ENCODE results near the gene WDR5.

Gene WDR5

DNA sequence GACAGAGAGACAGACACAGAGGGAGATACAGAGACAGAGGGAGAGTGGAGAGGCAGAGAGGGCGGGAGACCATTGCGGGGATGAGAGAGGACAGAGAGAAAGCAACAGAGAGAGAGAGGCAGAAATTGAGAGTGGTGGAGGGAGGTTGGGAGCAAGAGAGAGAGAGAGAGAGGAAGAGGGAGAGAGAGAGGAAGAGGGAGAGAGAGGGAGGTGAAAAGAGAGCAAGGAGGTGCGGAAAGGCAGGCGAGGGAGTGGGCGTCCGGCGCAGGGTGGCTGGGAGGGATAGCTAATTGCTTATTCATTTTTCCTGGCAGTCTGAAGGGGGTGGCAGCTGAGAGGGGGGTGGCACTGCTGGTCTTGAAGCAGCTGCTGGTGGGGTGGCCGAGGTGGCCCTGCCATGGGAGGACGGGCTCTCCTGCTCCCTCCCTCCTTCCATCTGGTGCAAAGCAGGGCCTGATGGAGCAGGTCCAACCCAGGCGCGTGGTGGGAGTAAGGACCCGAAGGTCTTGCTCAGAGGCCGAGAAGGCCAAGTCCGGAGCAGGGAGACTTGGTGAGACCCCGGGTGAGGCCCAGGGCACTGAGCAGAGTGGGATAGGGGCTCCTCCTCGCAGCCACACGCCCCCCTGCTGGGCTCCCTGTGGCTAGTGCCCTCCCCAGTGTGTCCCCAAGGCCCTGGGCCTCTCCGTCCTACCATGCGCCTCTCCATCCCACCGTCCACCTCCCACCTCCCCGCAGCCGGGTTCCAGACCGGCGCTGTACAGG lies 53.8 kb downstream of the WDR5 start:
- TF ChIP-seq, protein P1, sequence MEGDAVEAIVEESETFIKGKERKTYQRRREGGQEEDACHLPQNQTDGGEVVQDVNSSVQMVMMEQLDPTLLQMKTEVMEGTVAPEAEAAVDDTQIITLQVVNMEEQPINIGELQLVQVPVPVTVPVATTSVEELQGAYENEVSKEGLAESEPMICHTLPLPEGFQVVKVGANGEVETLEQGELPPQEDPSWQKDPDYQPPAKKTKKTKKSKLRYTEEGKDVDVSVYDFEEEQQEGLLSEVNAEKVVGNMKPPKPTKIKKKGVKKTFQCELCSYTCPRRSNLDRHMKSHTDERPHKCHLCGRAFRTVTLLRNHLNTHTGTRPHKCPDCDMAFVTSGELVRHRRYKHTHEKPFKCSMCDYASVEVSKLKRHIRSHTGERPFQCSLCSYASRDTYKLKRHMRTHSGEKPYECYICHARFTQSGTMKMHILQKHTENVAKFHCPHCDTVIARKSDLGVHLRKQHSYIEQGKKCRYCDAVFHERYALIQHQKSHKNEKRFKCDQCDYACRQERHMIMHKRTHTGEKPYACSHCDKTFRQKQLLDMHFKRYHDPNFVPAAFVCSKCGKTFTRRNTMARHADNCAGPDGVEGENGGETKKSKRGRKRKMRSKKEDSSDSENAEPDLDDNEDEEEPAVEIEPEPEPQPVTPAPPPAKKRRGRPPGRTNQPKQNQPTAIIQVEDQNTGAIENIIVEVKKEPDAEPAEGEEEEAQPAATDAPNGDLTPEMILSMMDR (conservative IDR thresholded peaks at IDR 0.05; ENCODE audit: low read depth, low read length): no peak
- DNase-seq (ENCODE audit: low read depth): no peak
- H3K4me3 ChIP-seq (ENCODE audit: low read depth, low read length): peak overlapping the region; percentile 20

DNA sequence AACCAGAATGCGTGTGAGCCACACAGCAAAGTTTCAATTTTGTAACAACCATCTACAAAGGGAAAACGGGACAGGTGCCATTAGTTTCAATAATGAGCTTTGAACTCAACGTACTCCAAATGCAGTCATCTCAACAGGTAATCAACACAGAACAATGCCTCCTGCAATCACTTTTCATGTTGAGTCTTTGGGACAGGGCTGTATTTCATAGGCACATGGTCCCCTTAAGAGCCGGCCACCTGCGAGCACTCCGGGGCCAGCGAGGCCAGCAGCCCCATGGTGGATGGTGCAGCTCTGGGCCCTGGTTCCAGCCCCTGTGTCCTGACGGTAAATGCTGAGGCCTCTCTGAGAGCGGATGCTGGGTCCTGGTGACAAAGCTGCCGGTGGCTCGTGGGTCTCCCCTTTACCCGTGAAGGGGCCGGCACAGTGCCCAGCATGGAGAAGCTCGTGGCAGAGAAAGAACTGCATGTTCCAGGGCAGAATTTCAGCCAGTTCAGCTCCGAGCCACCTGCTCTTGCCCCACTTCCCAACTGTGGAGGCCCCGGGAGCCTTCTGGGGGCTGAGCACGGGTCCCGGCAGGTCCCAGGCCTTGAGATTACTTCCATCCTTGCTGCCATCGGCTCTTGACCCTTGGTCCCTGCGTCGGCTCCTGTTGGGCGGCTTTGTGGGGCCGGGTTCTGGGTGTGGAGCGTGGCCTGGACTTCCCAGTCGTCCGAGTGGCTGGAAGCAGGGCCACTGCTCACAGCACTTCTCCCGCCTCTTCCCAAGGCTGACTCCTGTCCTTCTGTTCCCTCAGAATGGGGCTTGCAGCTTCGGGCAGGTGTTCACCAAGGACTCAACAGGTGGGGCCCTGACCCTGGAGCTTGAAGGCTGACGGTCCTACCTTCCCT lies 54.6 kb downstream of the WDR5 start:
- TF ChIP-seq, protein P1 (conservative IDR thresholded peaks at IDR 0.05; ENCODE audit: low read depth, low read length): no peak
- DNase-seq (ENCODE audit: low read depth): no peak
- no peak overlapping the region for H3K4me3 ChIP-seq (ENCODE audit: low read depth, low read length)

DNA sequence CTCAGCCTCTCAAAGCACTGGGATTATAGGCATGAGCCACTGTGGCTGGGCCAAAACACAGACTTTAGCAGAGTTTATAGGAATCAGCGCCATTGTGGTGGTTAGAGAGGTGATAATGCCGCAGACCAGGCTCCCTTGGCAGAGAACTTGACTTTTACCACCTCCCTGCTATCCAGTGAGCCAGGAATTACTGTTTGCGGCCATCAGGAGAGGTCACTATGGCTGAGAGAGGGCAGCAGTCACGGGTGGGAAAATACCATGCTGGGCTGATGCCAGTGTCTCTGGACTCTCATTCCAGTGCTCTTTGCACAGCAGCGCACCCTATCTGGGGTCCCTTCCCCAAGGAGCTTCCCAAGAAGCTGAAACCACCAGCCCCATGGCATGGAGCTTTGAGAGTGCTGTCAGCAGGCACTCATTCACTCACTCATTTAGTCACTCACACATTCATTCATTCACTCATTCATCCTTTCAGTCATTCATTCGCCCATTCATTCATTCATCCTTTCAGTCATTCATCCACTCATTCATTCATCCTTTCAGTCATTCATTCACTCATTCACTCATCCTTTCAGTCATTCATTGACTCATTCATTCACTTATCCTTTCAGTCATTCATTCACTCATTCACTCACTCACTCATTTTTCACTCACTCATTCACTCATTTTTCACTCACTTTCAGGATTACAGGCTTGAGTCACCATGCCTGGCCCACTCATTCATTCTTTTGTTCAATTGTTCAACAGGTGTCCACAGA lies 55.8 kb downstream of the WDR5 start:
- DNase-seq (ENCODE audit: low read depth): no peak
- H3K4me3 ChIP-seq (ENCODE audit: low read depth, low read length): no peak overlapping the region
- TF ChIP-seq, protein P1 (conservative IDR thresholded peaks at IDR 0.05; ENCODE audit: low read depth, low read length): no peak

DNA sequence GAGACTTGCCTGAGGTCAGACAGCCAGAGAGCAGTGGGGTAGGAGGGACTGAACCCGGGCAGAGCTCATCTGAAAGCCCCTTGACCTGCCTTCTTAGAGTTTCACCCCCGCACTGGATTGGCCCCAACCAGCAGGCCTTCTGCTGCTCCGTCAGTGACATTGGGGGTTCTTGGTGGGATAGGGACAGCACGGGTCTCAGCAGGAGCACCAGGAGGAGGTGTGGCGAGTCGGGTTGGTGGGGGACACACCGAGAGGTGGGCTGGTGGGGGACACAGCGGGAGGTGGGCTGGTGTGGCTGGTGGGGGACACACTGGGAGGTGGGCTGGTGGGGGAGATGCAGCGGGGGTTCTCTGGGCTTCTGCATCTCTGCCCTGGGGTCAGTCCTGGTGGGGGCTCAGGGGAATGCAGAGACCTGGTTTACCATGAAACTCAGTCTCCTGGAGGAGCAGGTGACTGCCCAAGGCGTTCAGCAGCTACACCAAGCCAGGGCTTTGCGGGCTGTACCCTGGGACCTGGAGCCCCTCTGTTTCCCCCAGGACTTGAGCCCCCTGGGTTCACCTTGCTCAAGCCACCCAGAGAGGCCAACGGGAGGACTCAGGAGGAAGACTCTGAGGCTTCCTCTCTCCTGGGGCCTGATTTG lies 56.5 kb downstream of the WDR5 start:
- DNase-seq (ENCODE audit: low read depth): no peak
- no peak overlapping the region for H3K4me3 ChIP-seq (ENCODE audit: low read depth, low read length)
- TF ChIP-seq, protein P1 (conservative IDR thresholded peaks at IDR 0.05; ENCODE audit: low read depth, low read length): no peak

DNA sequence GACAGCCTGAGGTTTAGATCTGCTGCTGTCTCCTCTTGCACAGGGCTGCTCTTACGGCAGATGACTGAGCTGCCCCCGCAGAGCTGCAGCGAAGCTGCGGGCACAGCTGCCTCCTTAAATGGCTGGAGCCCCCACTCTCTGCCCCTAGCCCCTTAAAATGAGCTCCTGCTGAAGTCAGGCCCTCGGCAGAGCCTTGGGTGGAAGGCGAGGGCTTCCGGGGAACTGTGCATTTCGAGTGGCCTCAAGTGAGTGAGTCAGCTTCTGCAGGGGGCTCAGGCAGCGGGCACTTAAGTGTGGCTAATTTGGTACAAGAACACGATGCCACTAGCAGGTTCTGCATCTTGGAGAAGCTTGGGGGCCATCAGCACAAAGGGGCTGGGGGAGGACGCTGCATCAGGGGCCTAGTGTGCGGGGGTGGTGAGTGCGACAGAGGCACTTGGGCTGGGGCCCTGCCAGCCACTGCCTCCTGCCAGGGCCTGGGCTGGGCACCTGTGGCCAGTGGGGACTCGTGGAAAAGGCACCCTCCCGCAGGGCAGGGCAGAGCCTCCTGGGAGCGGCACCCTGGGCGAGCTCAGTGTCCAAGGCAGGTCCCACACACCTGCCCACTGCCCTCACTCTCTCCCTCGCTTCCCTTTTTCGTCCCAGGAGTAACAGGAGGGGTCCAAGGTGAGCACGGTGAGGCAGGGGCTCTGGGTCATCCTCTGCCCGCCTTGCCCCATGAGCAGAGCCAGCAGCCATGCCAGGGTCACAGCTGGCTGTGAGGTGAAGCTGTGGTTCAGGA lies 57.3 kb downstream of the WDR5 start:
- DNase-seq (ENCODE audit: low read depth): no peak
- no peak overlapping the region for H3K4me3 ChIP-seq (ENCODE audit: low read depth, low read length)
- TF ChIP-seq, protein P1 (conservative IDR thresholded peaks at IDR 0.05; ENCODE audit: low read depth, low read length): no peak

All from choroid plexus epithelial cell (primary cell).